Astrocyte (in vitro differentiated cells and primary cell): ENCODE results near the gene PALLD. TPM values are rescaled to one million over a fixed set of nuclear protein-coding genes. Genes with fewer than 3 reads are reported as not detected.

Source experiments
- DNase-seq: peaks from one replicate; pipeline ENCODE4 v3.0.0-alpha.2; 2010; ENCODE audit warnings: low read depth
- FAIRE-seq: peaks from 2 replicates; lab custom pipeline; 2011; peaks lifted over from hg19 to GRCh38; lab: Jason Lieb, UNC
- H2AFZ ChIP-seq: 2 replicates; pipeline ENCODE4 v1.6.0; 2012; ENCODE audit warnings: low read depth, low read length, inconsistent platforms
- H3K27ac ChIP-seq: 2 replicates; pipeline ENCODE4 v1.5.1; 2011; ENCODE audit warnings: low read depth, low read length, inconsistent platforms
- H3K27me3 ChIP-seq: 2 replicates; pipeline ENCODE4 v1.6.0; 2011; ENCODE audit warnings: low read length, inconsistent platforms; ENCODE audit not compliant: insufficient read depth
- H3K36me3 ChIP-seq: 2 replicates; pipeline ENCODE4 v1.5.1; 2011; ENCODE audit warnings: low read length, inconsistent platforms; ENCODE audit not compliant: insufficient read depth
- H3K4me1 ChIP-seq: 2 replicates; pipeline ENCODE4 v1.5.1; 2011; ENCODE audit warnings: low read length, inconsistent platforms; ENCODE audit not compliant: insufficient read depth
- H3K4me2 ChIP-seq: 2 replicates; pipeline ENCODE4 v1.6.0; 2012; ENCODE audit warnings: low read length, inconsistent platforms
- H3K4me3 ChIP-seq: 2 replicates; pipeline ENCODE4 v1.5.1; 2011; ENCODE audit warnings: low read depth, mild to moderate bottlenecking, low read length, inconsistent platforms; ENCODE audit not compliant: insufficient read depth
- H3K79me2 ChIP-seq: 2 replicates; pipeline ENCODE4 v1.6.0; 2012; ENCODE audit warnings: mild to moderate bottlenecking, low read length, inconsistent platforms; ENCODE audit not compliant: insufficient read depth
- H3K9ac ChIP-seq: 2 replicates; pipeline ENCODE4 v1.6.0; 2012; ENCODE audit warnings: mild to moderate bottlenecking, low read length, inconsistent platforms
- H3K9me3 ChIP-seq: 2 replicates; pipeline ENCODE4 v1.5.1; 2012; ENCODE audit warnings: low read depth, mild to moderate bottlenecking, low read length, inconsistent platforms; ENCODE audit not compliant: insufficient read depth
- H4K20me1 ChIP-seq: 2 replicates; pipeline ENCODE4 v1.6.0; 2012; ENCODE audit warnings: low read length, inconsistent platforms; ENCODE audit not compliant: insufficient read depth
- H3K27ac Mint-ChIP-seq: one replicate; pipeline ENCODE4 v1.8.0; 2021; ENCODE audit warnings: mild to moderate bottlenecking, mixed read lengths; ENCODE audit not compliant: unreplicated experiment
- H3K27me3 Mint-ChIP-seq: one replicate; pipeline ENCODE4 v1.8.0; 2021; ENCODE audit warnings: low read depth, mixed read lengths; ENCODE audit not compliant: unreplicated experiment
- H3K36me3 Mint-ChIP-seq: one replicate; pipeline ENCODE4 v1.8.0; 2021; ENCODE audit warnings: low read depth, mixed read lengths; ENCODE audit not compliant: unreplicated experiment
- H3K4me1 Mint-ChIP-seq: one replicate; pipeline ENCODE4 v1.8.0; 2021; ENCODE audit warnings: low read depth, mixed read lengths; ENCODE audit not compliant: unreplicated experiment
- H3K4me3 Mint-ChIP-seq: one replicate; pipeline ENCODE4 v1.8.0; 2021; ENCODE audit warnings: mild to moderate bottlenecking, moderate library complexity, mixed read lengths; ENCODE audit not compliant: unreplicated experiment
- H3K9me3 Mint-ChIP-seq: one replicate; pipeline ENCODE4 v1.8.0; 2021; ENCODE audit warnings: mild to moderate bottlenecking, mixed read lengths; ENCODE audit not compliant: unreplicated experiment
- EZH2 ChIP-seq: IDR thresholded peaks from 2 replicates; pipeline ENCODE4 v1.6.1; 2012; ENCODE audit warnings: mild to moderate bottlenecking, low read length, inconsistent platforms; ENCODE audit not compliant: insufficient read depth
- total RNA-seq: library from RNA; stranded (reverse); gene quantifications from 2 replicates; pipeline ENCODE4 v1.2.1, GENCODE V29; 2021
- TF ChIP-seq, protein P1 (sequence below): IDR thresholded peaks from 2 replicates; pipeline ENCODE4 v1.5.1; 2011; ENCODE audit warnings: low read depth, mild to moderate bottlenecking, inconsistent platforms, low read length, moderate library complexity; ENCODE audit not compliant: insufficient read depth

PALLD gene
- total RNA-seq, 1 donor from 2014 or later, result 498 TPM

- H3K36me3 ChIP-seq, result no peaks in the 10 kb centered on the region
- H4K20me1 ChIP-seq, result no peaks in the 10 kb centered on the region
- H3K27me3 Mint-ChIP-seq, result no peaks in the 10 kb centered on the region
- H3K4me3 Mint-ChIP-seq, result no peak overlapping the region
- H3K79me2 ChIP-seq, result no peaks in the 10 kb centered on the region
- no peak for FAIRE-seq
- H3K4me3 ChIP-seq, result no peak overlapping the region
- TF ChIP-seq, protein P1, sequence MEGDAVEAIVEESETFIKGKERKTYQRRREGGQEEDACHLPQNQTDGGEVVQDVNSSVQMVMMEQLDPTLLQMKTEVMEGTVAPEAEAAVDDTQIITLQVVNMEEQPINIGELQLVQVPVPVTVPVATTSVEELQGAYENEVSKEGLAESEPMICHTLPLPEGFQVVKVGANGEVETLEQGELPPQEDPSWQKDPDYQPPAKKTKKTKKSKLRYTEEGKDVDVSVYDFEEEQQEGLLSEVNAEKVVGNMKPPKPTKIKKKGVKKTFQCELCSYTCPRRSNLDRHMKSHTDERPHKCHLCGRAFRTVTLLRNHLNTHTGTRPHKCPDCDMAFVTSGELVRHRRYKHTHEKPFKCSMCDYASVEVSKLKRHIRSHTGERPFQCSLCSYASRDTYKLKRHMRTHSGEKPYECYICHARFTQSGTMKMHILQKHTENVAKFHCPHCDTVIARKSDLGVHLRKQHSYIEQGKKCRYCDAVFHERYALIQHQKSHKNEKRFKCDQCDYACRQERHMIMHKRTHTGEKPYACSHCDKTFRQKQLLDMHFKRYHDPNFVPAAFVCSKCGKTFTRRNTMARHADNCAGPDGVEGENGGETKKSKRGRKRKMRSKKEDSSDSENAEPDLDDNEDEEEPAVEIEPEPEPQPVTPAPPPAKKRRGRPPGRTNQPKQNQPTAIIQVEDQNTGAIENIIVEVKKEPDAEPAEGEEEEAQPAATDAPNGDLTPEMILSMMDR, result no peak
- no peak for TF ChIP-seq EZH2
- DNase-seq, result no peak
- H3K4me1 ChIP-seq, result no peaks in the 10 kb centered on the region
- peaks cover 3% of the 10 kb centered on the region for H3K36me3 Mint-ChIP-seq
- no peak overlapping the region for H3K27ac ChIP-seq
- H3K9me3 ChIP-seq, result no peaks in the 10 kb centered on the region
- no peak overlapping the region for H3K4me2 ChIP-seq
- peaks cover 14% of the 10 kb centered on the region for H3K4me1 Mint-ChIP-seq
- H2AFZ ChIP-seq, result no peak overlapping the region
- no peak overlapping the region for H3K27ac Mint-ChIP-seq
- H3K9me3 Mint-ChIP-seq, result no peaks in the 10 kb centered on the region
- H3K27me3 ChIP-seq, result no peaks in the 10 kb centered on the region
- no peak overlapping the region for H3K9ac ChIP-seq
Measured at GRCh38 chr4:168502861-168503260, 6.0 kb downstream of the PALLD start.

DNA sequence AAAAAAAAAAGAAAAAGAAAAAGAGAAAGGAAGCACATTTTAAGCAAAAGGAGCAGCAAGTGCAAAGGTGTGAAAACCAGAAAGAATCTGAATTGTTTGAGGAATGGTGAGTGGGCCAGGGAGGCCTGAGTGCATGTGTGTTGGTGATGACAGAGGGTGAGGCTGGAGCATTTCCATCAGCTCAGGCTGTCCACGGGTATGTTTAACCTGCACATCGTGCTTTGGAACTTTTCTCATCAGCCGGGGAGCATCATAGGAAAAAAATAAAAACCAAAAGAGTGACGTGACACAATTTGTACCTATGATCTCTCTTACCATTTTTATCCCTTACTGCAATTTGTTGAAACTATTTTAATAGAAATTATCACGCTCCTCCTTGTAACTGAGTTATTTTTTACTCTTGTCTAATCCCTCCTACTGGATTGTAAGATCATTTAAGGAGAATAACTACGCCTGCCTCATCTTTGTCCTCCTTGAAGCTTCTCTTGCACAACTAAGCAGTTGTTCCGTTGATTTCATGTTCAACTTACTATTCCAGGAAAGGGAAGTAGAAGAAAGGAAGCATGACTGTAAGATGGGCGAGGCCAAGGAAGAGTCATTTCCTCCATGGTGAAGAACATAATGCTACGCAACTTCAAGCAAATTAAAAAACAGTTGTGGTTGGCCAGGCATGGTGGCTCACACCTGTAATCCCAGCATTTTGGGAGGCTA lies 7.0 kb downstream of the PALLD start:
- H3K4me1 ChIP-seq, result no peaks in the 10 kb centered on the region
- H3K4me3 ChIP-seq, result no peak overlapping the region
- FAIRE-seq (no peak), DNase-seq (no peak)
- H3K9me3 ChIP-seq, result no peaks in the 10 kb centered on the region
- no peak for TF ChIP-seq EZH2
- no peak overlapping the region for H3K4me2 ChIP-seq
- H3K27me3 ChIP-seq, result no peaks in the 10 kb centered on the region
- H2AFZ ChIP-seq, result no peak overlapping the region
- H4K20me1 ChIP-seq, result no peaks in the 10 kb centered on the region
- H3K27ac ChIP-seq, result no peak overlapping the region
- no peaks in the 10 kb centered on the region for H3K79me2 ChIP-seq
- H3K36me3 ChIP-seq, result no peaks in the 10 kb centered on the region
- Mint-ChIP-seq H3K36me3 (peaks cover 3% of the 10 kb centered on the region), H3K27me3 (no peaks in the 10 kb centered on the region), H3K4me3 (no peak overlapping the region), H3K9me3 (no peaks in the 10 kb centered on the region), H3K27ac (no peak overlapping the region), H3K4me1 (peaks cover 8% of the 10 kb centered on the region)
- H3K9ac ChIP-seq, result no peak overlapping the region

- Mint-ChIP-seq H3K27me3 (no peaks in the 10 kb centered on the region), H3K4me3 (no peak overlapping the region), H3K36me3 (peaks cover 3% of the 10 kb centered on the region), H3K4me1 (peaks cover 10% of the 10 kb centered on the region), H3K9me3 (no peaks in the 10 kb centered on the region), H3K27ac (no peak overlapping the region)
- no peaks in the 10 kb centered on the region for H3K27me3 ChIP-seq
- no peaks in the 10 kb centered on the region for H4K20me1 ChIP-seq
- no peaks in the 10 kb centered on the region for H3K4me1 ChIP-seq
- no peaks in the 10 kb centered on the region for H3K79me2 ChIP-seq
- no peak overlapping the region for H2AFZ ChIP-seq
- H3K4me3 ChIP-seq, result no peak overlapping the region
- no peaks in the 10 kb centered on the region for H3K36me3 ChIP-seq
- H3K9ac ChIP-seq, result no peak overlapping the region
- no peak overlapping the region for H3K27ac ChIP-seq
- TF ChIP-seq EZH2, result no peak
- TF ChIP-seq, protein P1, result no peak
- DNase-seq, result no peak
- H3K9me3 ChIP-seq, result no peaks in the 10 kb centered on the region
- no peak for FAIRE-seq
- no peak overlapping the region for H3K4me2 ChIP-seq
Measured at GRCh38 chr4:168504526-168504925, 7.7 kb downstream of the PALLD start.
